Activated CD4-positive, CD25-positive, alpha-beta regulatory T cell treated with anti-CD3 and anti-CD28 coated beads, Interleukin-2, amount 50 U/mL, for 72 hours (primary cell): Measurements from ENCODE around the gene TMEM151A.
"Not testable (repeated sequence)": the region's sequence is repeated elsewhere in the genome, so short reads cannot be mapped to it uniquely, and the experiment has no call there.

ENCODE experiments used
- DNase-seq: peaks from one replicate; pipeline ENCODE4 v3.0.0; 2021

Gene TMEM151A

GRCh38 chr11:66291706-66292542 lies at the start of gene TMEM151A:
Gene TMEM151A, plus strand, starts transcription at chr11:66291894. Its CDS starts 120 bp downstream, at chr11:66292014.
- DNase-seq: no peak

- DNase-seq: no peak
Observed at GRCh38 chr11:66242095-66242765, 49.5 kb upstream of the TMEM151A start.

- DNase-seq: no peak
Observed at GRCh38 chr11:66243782-66244535, 47.7 kb upstream of the TMEM151A start.

DNA sequence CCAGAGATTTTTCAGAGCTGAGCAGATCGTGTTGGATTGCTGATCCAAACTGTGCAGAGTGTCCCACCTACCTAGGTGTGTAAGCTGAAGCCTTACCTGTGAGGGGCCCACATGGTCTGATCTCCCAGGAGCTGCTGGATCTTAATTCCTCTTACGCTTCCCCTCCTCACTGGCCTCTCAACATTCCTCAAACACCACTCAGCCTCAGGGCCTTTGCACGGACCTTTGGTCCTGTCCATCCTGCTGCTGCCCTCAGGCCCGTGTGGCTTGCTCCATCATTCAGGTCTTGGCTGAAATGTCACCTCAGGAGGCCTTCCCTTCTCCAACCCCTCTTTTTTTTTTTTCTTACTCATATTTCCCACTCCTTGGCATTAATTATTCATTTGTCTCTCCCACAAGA lies 44.4 kb upstream of the TMEM151A start:
- DNase-seq: no peak

- no peak for DNase-seq
Observed at GRCh38 chr11:66247801-66248200, 43.9 kb upstream of the TMEM151A start.

DNA sequence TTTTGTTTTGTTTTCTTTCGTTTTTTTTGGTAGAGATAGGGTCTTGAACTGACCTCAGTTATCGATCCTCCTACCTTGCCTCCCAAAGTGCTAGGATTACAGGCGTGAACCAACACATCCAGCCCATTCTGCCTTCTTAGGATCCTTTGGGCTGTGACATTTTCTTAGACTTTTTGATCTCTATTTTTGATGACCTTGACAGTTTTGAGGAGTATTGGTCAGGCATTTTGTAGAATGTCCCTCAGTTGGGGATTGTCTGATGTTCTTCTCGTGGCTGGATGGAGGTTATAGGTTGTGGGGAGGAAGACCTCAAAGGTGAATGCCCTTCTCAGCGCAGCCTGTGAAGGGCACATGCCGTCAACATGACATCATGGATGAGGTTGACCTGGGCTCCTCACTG lies 42.8 kb upstream of the TMEM151A start:
- DNase-seq: no peak

DNA sequence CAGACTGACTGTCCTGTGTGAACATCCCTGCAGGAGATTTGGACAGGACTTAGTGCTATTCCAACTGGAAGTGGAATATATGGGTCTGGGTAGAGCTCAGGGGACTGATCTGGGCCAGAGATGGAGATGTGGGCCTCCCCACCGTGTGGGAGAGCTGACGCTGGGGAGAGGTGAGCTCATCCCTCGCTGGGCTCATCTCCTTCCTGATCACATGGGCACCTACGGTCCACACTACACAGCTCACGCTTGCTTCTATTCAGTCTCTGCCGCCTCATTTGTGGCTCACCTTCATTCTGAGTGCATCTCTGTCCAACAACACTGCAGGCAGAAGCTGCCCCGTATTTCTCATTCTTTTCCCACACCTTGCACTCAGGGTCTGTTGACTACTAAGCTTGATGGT lies 39.9 kb upstream of the TMEM151A start:
- no peak for DNase-seq

- not testable (repeated sequence) for DNase-seq
Observed at GRCh38 chr11:66253081-66253480, 38.6 kb upstream of the TMEM151A start.

GRCh38 chr11:66258473-66258893 lies 33.2 kb upstream of the TMEM151A start:
- DNase-seq: no peak

DNA sequence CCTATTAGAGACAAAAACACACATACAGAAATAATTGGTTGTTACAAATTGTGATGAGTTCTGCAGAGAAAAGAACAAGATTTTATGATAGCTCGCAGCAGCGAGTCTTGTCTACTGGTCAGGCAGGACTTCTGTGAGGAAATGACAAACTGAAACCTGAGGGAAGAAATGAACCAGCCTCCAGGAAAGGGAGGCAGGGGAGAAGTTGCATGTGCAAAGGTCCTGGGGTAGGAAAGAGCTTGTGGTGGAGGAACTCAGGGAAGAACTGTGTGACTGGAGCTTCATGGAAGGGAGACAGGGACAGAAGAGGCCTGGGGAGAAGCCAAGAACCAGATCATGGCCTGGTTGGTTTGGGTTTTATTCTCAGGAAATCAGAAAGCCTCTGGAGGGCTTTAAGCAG lies 32.5 kb upstream of the TMEM151A start:
- DNase-seq: no peak

- DNase-seq: no peak
Observed at GRCh38 chr11:66259956-66260355, 31.7 kb upstream of the TMEM151A start.

- no peak for DNase-seq
Observed at GRCh38 chr11:66261578-66261977, 30.1 kb upstream of the TMEM151A start.

GRCh38 chr11:66262191-66262590 lies 29.5 kb upstream of the TMEM151A start:
- no peak for DNase-seq

- no peak for DNase-seq
Observed at GRCh38 chr11:66262696-66263095, 29.0 kb upstream of the TMEM151A start.

DNA sequence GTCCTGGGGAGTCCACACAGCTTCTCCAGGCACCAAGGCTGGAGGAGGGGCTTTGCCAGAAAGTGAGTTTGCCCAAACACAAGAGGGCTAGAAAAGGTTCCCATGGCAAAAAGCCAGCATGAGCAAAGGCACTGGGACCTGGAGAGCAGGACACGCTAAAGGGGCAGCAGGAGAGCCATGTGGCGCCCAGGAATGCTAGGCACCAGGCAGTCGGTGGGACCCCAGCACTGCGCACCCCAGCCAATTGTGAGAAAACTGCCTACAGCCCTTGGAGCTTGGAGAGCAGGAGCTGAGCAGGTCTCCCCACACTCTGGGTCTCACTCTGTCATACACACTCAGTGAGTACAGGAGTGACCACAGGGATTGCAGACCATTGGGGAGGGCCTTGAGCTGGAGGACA lies 28.5 kb upstream of the TMEM151A start:
- DNase-seq: no peak

DNA sequence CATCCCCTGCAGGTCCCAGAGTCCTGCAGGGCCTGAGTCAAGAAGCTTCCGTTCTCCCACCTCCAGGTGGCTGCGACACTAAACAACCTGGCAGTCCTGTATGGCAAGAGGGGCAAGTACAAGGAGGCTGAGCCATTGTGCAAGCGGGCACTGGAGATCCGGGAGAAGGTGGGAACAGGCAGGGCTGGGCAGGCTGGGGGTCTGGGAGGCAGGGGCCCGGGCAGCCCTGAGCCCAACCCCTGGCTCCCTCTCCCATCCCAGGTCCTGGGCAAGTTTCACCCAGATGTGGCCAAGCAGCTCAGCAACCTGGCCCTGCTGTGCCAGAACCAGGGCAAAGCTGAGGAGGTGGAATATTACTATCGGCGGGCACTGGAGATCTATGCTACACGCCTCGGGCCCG lies 27.9 kb upstream of the TMEM151A start:
- no peak for DNase-seq

DNA sequence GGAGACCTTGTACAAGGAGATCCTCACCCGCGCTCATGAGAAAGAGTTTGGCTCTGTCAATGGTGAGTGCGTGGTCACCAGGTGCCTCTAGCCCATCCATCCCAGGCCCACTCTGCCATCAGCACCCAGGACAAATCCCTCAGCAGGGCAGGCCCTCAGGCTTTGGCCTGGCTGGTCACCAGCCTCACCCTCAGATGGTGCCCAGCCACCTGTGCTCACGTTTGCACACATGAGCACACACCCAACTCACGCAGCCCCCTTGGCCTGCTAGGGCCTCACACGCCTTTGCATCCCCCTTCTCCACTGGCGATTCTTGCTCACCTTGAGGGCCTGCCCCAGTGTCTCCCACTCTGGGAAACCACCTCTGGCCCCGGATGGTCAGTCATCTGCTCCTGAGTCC lies 27.3 kb upstream of the TMEM151A start:
- no peak for DNase-seq

GRCh38 chr11:66264914-66265313 lies 26.8 kb upstream of the TMEM151A start:
- no peak for DNase-seq

DNA sequence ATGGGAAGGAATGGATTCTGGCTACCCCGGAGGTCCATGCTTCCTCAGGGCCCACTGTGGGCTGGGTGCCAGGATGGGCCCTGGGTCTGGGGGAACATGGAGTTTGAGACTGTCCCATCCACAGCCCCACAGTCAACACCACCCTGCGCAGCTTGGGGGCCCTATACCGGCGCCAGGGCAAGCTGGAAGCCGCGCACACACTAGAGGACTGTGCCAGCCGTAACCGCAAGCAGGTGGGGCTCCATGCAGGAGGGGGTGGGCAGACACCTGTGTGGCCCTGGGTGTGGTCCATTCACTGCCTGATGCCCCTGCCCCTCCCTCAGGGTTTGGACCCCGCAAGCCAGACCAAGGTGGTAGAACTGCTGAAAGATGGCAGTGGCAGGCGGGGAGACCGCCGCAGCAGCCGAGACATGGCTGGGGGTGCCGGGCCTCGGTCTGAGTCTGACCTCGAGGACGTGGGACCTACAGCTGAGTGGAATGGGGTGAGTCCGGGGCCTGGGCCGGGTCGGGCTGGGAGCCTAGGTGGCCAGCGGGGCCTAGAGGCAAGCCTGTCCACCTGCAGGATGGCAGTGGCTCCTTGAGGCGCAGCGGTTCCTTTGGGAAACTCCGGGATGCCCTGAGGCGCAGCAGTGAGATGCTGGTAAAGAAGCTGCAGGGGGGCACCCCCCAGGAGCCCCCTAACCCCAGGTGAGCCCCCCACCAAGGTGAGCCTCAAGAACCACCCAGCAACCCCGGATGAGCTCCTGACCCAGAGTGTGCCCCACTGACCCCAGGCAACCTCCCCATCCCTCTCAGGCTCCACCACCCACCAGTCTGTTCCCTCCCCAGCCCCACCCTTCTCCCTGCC lies 25.9 kb upstream of the TMEM151A start:
- no peak for DNase-seq

- DNase-seq: no peak
Observed at GRCh38 chr11:66266378-66267038, 25.2 kb upstream of the TMEM151A start.

DNA sequence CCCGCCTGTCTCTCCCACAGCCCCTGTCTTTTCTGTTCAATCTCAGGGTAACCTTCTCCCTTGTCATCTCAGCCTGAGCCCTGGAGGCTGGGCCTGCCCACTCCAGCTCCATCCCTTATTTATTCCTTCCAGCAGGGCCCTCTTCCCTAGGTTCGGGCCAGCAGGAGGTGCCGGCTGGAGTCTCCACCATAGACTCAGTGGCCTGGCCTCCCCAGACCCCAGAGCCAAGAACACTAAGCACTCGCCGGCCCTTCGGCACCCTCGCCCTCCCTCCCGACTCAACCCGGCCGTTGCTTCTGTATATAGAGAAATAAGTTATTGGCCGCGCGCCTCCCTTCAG lies 24.7 kb upstream of the TMEM151A start:
- DNase-seq: no peak
